Measurements from ENCODE around the gene ADAMTS8. TPM values are rescaled to one million over a fixed set of nuclear protein-coding genes. Genes with fewer than 3 reads are reported as not detected.

ADAMTS8 gene
- total RNA-seq, 4 donors from 2014 or later = under 0.01 to 0.17 TPM; not detected in 2

GRCh38 chr11:130442737-130443136 lies 14.3 kb upstream of the ADAMTS8 start:
- TF ChIP-seq CTCF (IDR thresholded peaks at IDR 0.05; ENCODE audit: low read depth) = no peak

DNA sequence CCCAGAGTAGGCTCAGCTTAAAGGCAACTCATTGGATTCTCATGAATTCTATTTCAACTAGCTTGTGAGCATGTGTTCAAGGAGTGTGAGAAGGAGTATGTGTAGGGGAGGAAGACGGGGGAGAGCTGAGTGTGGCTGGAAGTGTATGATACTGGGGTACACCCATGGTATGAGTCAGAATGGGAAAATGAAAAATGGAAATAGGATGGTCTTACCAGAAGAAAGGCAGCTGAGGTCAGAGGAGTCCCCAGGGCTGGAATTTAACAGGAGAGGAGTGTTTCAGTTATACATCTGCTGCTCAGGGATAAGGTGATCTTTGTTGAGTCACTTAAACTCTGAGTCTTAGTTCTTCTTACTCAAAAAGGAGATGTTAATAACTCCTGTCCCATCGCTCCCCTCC lies 13.3 kb upstream of the ADAMTS8 start:
- TF ChIP-seq CTCF (IDR thresholded peaks at IDR 0.05; ENCODE audit: low read depth) = no peak

GRCh38 chr11:130439876-130440275 lies 11.5 kb upstream of the ADAMTS8 start:
- TF ChIP-seq CTCF (IDR thresholded peaks at IDR 0.05; ENCODE audit: low read depth) = no peak

- no peak for TF ChIP-seq CTCF (IDR thresholded peaks at IDR 0.05; ENCODE audit: low read depth)
These were observed 10.7 kb upstream of the ADAMTS8 start for GRCh38 chr11:130439160-130439519.

GRCh38 chr11:130437848-130438247 lies 9.4 kb upstream of the ADAMTS8 start:
- no peak for TF ChIP-seq CTCF (IDR thresholded peaks at IDR 0.05; ENCODE audit: low read depth)

DNA sequence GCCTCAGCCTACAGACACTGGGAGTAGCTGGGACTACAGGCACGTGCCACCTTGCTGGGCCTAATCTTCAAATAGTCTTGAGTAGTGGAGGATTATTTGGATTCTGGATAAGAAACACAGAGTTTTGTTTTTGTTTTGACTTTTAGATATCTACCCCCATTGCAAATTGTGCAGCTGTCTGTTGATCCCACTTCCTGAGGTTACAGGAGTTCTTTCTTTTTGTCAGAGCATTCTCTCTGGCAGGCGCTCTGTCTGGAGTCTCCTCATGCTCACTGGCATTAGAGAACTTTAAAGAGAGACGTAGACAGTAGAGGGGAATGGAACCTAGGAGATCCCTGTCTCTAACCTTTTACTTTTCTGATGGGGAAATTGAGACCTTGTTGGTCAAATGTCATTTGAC lies 7.8 kb upstream of the ADAMTS8 start:
- no peak for TF ChIP-seq CTCF (IDR thresholded peaks at IDR 0.05; ENCODE audit: low read depth)

GRCh38 chr11:130435671-130436070 lies 7.3 kb upstream of the ADAMTS8 start:
- TF ChIP-seq CTCF (IDR thresholded peaks at IDR 0.05; ENCODE audit: low read depth) = no peak
